ENCODE results near the gene C16orf78. TPM values are rescaled to one million over a fixed set of nuclear protein-coding genes. Genes with fewer than 3 reads are reported as not detected.
"Not testable (repeated sequence)": the region's sequence is repeated elsewhere in the genome, so short reads cannot be mapped to it uniquely, and the experiment has no call there.

The C16orf78 gene
- total and polyA plus RNA-seq, 4 experiments from 2014 or later = not detected

DNA sequence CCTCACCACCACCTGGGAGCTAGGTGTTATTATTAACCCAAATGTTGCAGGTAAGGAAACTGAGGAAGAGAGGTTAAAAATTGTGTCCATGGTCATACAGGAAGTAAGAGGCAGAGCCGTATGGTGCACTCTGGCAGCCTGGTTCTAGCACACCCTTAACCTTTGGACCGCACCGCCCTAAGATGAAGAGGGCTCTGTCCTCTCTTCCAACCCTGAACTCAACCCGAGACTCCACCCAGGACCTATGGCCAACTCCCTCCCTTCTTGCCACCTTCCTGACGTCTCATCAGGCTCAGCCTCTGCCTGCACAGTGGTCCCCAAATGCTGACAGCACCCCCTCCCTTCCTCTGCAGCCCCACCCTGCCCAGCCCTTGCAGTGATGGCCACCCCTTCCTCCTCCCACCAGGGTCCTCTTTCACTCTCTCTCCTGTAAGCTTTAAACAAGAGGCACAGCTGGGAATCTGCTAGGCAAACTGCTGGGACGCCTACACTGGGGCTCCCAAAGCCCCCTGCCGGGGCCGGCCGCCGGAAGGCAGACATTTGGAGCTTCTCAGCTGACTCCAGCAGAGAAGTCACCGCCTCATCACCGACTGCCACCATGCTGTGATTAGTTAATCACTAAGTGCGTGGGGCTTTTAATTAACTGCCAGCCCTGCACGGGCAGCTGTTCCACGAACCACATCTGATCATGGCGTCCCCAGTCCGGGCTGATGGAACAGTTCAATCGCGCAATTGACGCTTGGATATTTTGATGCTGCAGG lies 16.7 kb upstream of the C16orf78 start:
- Mint-ChIP-seq H3K4me1 (no peaks in the 10 kb centered on the region), H3K27ac (no peak overlapping the region), H3K9me3 (peaks cover 0 to 3% (median 0%) of the 10 kb centered on the region in 8 donors), H3K36me3 (no peaks in the 10 kb centered on the region), H3K27me3 (peaks cover 5 to 7% of the 10 kb centered on the region in 2 donors), H3K4me3 (no peak overlapping the region)
- Histone ChIP-seq H3K4me3 (ENCODE audit: low read length in 2 of 2) (no peak overlapping the region), H3K4me1 (ENCODE audit: insufficient read depth, low read length) (no peaks in the 10 kb centered on the region), H3K36me3 (ENCODE audit: insufficient read depth, low read length) (no peaks in the 10 kb centered on the region), H3K9me3 (ENCODE audit: control insufficient read depth in 1 of 2, low read length in 2 of 2) (no peaks in the 10 kb centered on the region), H3K27me3 (ENCODE audit: insufficient read depth, low read length) (no peaks in the 10 kb centered on the region), H3K27ac (ENCODE audit: low read depth, low read length) (no peak overlapping the region)
- DNase-seq = no peak
- POLR2A ChIA-PET (ENCODE audit: partially characterized antibody) = no interaction called here
- intact Hi-C loops (cut with micrococcal nuclease) = no loop called here
- CTCF ChIA-PET (ENCODE audit: partially characterized antibody) = no interaction called here

DNA sequence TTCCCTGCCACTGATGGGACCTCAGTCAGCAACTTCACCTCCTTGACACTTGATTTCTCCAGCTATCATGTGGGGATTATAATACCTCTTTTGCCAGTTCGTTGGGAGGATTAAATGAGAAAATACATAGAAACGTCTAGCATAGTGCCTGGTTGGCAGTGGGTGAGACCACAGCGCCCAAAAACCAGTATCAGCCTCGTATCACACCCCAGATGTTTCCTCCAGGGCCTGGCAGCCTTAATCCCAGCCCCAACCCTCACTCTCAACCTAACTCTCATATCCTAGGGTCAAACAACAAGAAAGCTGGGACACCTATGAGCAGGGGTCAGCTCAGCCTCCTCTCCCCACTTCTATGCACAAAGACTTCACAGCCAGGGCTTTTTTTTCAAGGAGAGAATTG lies 14.0 kb upstream of the C16orf78 start:
- intact Hi-C loops (cut with micrococcal nuclease) = no loop called here
- no peak overlapping the region for H3K4me3 Mint-ChIP-seq

GRCh38 chr16:49361731-49362130 lies 11.9 kb upstream of the C16orf78 start:
- H3K36me3 ChIP-seq (ENCODE audit: insufficient read depth, low read length); H3K27ac Mint-ChIP-seq; DNase-seq; H3K27ac ChIP-seq (ENCODE audit: low read depth, low read length); H3K9me3 ChIP-seq (ENCODE audit: control insufficient read depth in 1 of 2, low read length in 2 of 2); H3K4me3 ChIP-seq (ENCODE audit: low read length in 2 of 2); H3K36me3 Mint-ChIP-seq; H3K9me3 Mint-ChIP-seq; H3K4me3 Mint-ChIP-seq; POLR2A ChIA-PET (ENCODE audit: partially characterized antibody); H3K27me3 Mint-ChIP-seq; H3K4me1 Mint-ChIP-seq; H3K27me3 ChIP-seq (ENCODE audit: insufficient read depth, low read length); H3K4me1 ChIP-seq (ENCODE audit: insufficient read depth, low read length); CTCF ChIA-PET (ENCODE audit: partially characterized antibody); intact Hi-C loops (cut with micrococcal nuclease): not testable (repeated sequence)

More for the DNA sequence above, 14.0 kb upstream of the C16orf78 start:
- Histone ChIP-seq H3K27ac (ENCODE audit: low read depth, low read length) (no peak overlapping the region), H3K4me3 (ENCODE audit: low read length in 2 of 2) (no peak overlapping the region), H3K27me3 (ENCODE audit: insufficient read depth, low read length) (no peaks in the 10 kb centered on the region), H3K9me3 (ENCODE audit: control insufficient read depth in 1 of 2, low read length in 2 of 2) (no peaks in the 10 kb centered on the region), H3K36me3 (ENCODE audit: insufficient read depth, low read length) (no peaks in the 10 kb centered on the region), H3K4me1 (ENCODE audit: insufficient read depth, low read length) (no peaks in the 10 kb centered on the region)
- no peaks in the 10 kb centered on the region for H3K4me1 Mint-ChIP-seq
- DNase-seq = no peak
- no peaks in the 10 kb centered on the region for H3K36me3 Mint-ChIP-seq
- peaks cover 3% of the 10 kb centered on the region in 2 donors for H3K27me3 Mint-ChIP-seq
- no peak overlapping the region for H3K27ac Mint-ChIP-seq
- ChIA-PET CTCF (ENCODE audit: partially characterized antibody) (no interaction called here), POLR2A (ENCODE audit: partially characterized antibody) (no interaction called here)
- H3K9me3 Mint-ChIP-seq = peaks cover 0 to 9% (median 0%) of the 10 kb centered on the region in 8 donors

- Mint-ChIP-seq H3K27ac (no peak overlapping the region), H3K9me3 (peaks cover 0 to 9% (median 0%) of the 10 kb centered on the region in 8 donors), H3K4me3 (no peak overlapping the region), H3K4me1 (no peaks in the 10 kb centered on the region), H3K36me3 (no peaks in the 10 kb centered on the region), H3K27me3 (peaks cover 3 to 4% of the 10 kb centered on the region in 2 donors)
- Histone ChIP-seq H3K9me3 (ENCODE audit: control insufficient read depth in 1 of 2, low read length in 2 of 2) (no peaks in the 10 kb centered on the region), H3K27ac (ENCODE audit: low read depth, low read length) (no peak overlapping the region), H3K36me3 (ENCODE audit: insufficient read depth, low read length) (no peaks in the 10 kb centered on the region), H3K4me1 (ENCODE audit: insufficient read depth, low read length) (no peaks in the 10 kb centered on the region), H3K27me3 (ENCODE audit: insufficient read depth, low read length) (no peaks in the 10 kb centered on the region), H3K4me3 (ENCODE audit: low read length in 2 of 2) (no peak overlapping the region)
- ChIA-PET POLR2A (ENCODE audit: partially characterized antibody) (no interaction called here), CTCF (ENCODE audit: partially characterized antibody) (no interaction called here)
- no peak for DNase-seq
- intact Hi-C loops (cut with micrococcal nuclease) = no loop called here
Measured at GRCh38 chr16:49362230-49362629, 11.4 kb upstream of the C16orf78 start.

- intact Hi-C loops (cut with micrococcal nuclease) = no loop called here
- Mint-ChIP-seq H3K27ac (no peak overlapping the region), H3K27me3 (peaks cover 0 to 2% of the 10 kb centered on the region in 2 donors), H3K4me3 (no peak overlapping the region), H3K9me3 (peaks cover 0 to 9% (median 0%) of the 10 kb centered on the region in 8 donors), H3K4me1 (no peaks in the 10 kb centered on the region), H3K36me3 (no peaks in the 10 kb centered on the region)
- Histone ChIP-seq H3K27ac (ENCODE audit: low read depth, low read length) (no peak overlapping the region), H3K36me3 (ENCODE audit: insufficient read depth, low read length) (no peaks in the 10 kb centered on the region), H3K27me3 (ENCODE audit: insufficient read depth, low read length) (no peaks in the 10 kb centered on the region), H3K9me3 (ENCODE audit: control insufficient read depth in 1 of 2, low read length in 2 of 2) (no peaks in the 10 kb centered on the region), H3K4me1 (ENCODE audit: insufficient read depth, low read length) (no peaks in the 10 kb centered on the region), H3K4me3 (ENCODE audit: low read length in 2 of 2) (no peak overlapping the region)
- CTCF ChIA-PET (ENCODE audit: partially characterized antibody) = no interaction called here
- POLR2A ChIA-PET (ENCODE audit: partially characterized antibody) = no interaction called here
- DNase-seq = no peak
Measured at GRCh38 chr16:49365711-49366509, 7.7 kb upstream of the C16orf78 start.

GRCh38 chr16:49366669-49367068 lies 6.9 kb upstream of the C16orf78 start:
- no peak overlapping the region for H3K27ac ChIP-seq (ENCODE audit: low read depth, low read length)
- CTCF ChIA-PET (ENCODE audit: partially characterized antibody) = no interaction called here
- Mint-ChIP-seq H3K36me3 (no peaks in the 10 kb centered on the region), H3K4me3 (no peak overlapping the region), H3K27me3 (peaks cover 0 to 3% of the 10 kb centered on the region in 2 donors), H3K4me1 (no peaks in the 10 kb centered on the region), H3K27ac (no peak overlapping the region), H3K9me3 (peaks cover 0 to 8% (median 0%) of the 10 kb centered on the region in 8 donors)
- no peak for DNase-seq
- H3K9me3 ChIP-seq (ENCODE audit: control insufficient read depth in 1 of 2, low read length in 2 of 2) = no peaks in the 10 kb centered on the region
- no peaks in the 10 kb centered on the region for H3K36me3 ChIP-seq (ENCODE audit: insufficient read depth, low read length)
- H3K27me3 ChIP-seq (ENCODE audit: insufficient read depth, low read length) = no peaks in the 10 kb centered on the region
- H3K4me1 ChIP-seq (ENCODE audit: insufficient read depth, low read length) = no peaks in the 10 kb centered on the region
- no peak overlapping the region for H3K4me3 ChIP-seq (ENCODE audit: low read length in 2 of 2)
- POLR2A ChIA-PET (ENCODE audit: partially characterized antibody) = no interaction called here
- intact Hi-C loops (cut with micrococcal nuclease) = no loop called here

- H3K36me3 ChIP-seq (ENCODE audit: insufficient read depth, low read length) = no peaks in the 10 kb centered on the region
- no peak overlapping the region for H3K4me3 ChIP-seq (ENCODE audit: low read length in 2 of 2)
- ChIA-PET CTCF (ENCODE audit: partially characterized antibody) (interaction anchor here (1.4 kb wide), 1 partner anchor 20 kb away, joined by 4 read pairs; no protein-coding TSS in a partner anchor), POLR2A (ENCODE audit: partially characterized antibody) (no interaction called here)
- no peaks in the 10 kb centered on the region for H3K9me3 ChIP-seq (ENCODE audit: control insufficient read depth in 1 of 2, low read length in 2 of 2)
- H3K9me3 Mint-ChIP-seq = peaks cover 0 to 4% (median 0%) of the 10 kb centered on the region in 8 donors
- H3K36me3 Mint-ChIP-seq = no peaks in the 10 kb centered on the region
- H3K27ac Mint-ChIP-seq = no peak overlapping the region
- intact Hi-C loops (cut with micrococcal nuclease) = no loop called here
- no peak overlapping the region for H3K4me3 Mint-ChIP-seq
- no peaks in the 10 kb centered on the region for H3K27me3 ChIP-seq (ENCODE audit: insufficient read depth, low read length)
- no peaks in the 10 kb centered on the region for H3K4me1 ChIP-seq (ENCODE audit: insufficient read depth, low read length)
- H3K27me3 Mint-ChIP-seq = peaks cover 0 to 3% of the 10 kb centered on the region in 2 donors
- DNase-seq = no peak
- no peaks in the 10 kb centered on the region for H3K4me1 Mint-ChIP-seq
- H3K27ac ChIP-seq (ENCODE audit: low read depth, low read length) = no peak overlapping the region
Measured at GRCh38 chr16:49369651-49370611, 3.7 kb upstream of the C16orf78 start.

Measured in CD4-positive, alpha-beta memory T cell (primary cell).